Thyroid gland (tissue), 4 donors: ENCODE measurements around the gene NCDN.

ENCODE experiments used
- CTCF ChIP-seq, 6 experiments: fragments of 200-600 bp in 3 of 6; fragments of 450-650 bp in 3 of 6; sonication (generic) in 3 of 6; IDR thresholded peaks; one replicate each; pipeline ENCODE4 v1.5.1; 2016 to 2019; ENCODE audit warnings: antibody characterized with exemption in 6 of 6, mild to moderate bottlenecking in 2 of 6, inconsistent platforms in 1 of 6, moderate library complexity in 1 of 6
- POLR2A ChIP-seq, 2 donors: fragments of 450-650 bp; IDR thresholded peaks; one replicate each; pipeline ENCODE4 v1.6.1; 2017; ENCODE audit warnings: antibody characterized with exemption in 2 of 2, mild to moderate bottlenecking in 2 of 2, moderate library complexity in 1 of 2

DNA sequence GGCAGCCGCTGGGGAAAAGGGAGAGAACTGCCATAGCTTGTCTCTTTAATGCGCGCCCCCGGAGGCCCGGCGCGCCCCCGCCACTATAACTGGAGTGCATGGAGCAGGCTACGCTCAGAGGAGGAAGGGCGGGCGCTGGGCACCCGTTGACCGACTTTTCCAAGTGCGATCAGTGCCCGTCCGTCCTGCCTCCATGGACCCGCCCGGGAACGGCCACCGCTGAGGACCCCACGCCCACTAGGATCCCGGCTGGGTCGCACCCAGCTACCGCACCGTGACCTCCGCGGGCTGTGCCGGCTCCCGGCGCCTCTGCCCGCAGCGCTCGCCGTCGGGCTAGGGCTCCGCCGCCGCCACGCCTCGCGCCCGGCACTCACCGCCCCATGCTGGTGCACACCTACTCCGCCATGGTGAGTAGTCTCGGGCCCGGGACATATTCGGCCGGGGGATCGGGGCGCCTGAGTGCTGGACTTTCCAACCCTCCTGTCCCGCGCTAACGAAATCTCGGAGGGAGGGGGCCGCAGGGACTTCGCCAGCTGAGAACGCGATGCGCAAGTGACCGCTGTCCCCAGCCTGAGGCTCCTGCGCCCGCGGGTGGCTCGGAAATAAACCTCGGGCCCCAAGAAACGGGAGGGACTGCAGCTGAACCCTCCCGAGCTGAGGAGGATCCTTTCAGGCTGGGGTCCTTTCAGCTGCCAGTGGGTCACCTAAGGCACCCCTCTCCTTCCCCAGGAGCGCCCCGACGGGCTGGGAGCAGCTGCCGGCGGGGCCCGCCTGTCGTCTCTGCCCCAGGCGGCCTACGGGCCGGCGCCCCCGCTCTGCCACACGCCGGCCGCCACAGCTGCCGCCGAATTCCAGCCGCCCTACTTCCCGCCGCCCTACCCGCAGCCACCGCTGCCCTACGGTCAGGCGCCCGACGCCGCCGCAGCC is 15.9 kb downstream of the NCDN start, which contains the start of gene TFAP2E:
- TF ChIP-seq CTCF (IDR thresholded peaks at IDR 0.05) (no peak), POLR2A (IDR thresholded peaks at IDR 0.05) (no peak)
